ENCODE data around the gene DHRS9.

GRCh38 chr2:169087757-169088379 lies 18.5 kb downstream of the DHRS9 start:
- TF ChIP-seq, protein P1, sequence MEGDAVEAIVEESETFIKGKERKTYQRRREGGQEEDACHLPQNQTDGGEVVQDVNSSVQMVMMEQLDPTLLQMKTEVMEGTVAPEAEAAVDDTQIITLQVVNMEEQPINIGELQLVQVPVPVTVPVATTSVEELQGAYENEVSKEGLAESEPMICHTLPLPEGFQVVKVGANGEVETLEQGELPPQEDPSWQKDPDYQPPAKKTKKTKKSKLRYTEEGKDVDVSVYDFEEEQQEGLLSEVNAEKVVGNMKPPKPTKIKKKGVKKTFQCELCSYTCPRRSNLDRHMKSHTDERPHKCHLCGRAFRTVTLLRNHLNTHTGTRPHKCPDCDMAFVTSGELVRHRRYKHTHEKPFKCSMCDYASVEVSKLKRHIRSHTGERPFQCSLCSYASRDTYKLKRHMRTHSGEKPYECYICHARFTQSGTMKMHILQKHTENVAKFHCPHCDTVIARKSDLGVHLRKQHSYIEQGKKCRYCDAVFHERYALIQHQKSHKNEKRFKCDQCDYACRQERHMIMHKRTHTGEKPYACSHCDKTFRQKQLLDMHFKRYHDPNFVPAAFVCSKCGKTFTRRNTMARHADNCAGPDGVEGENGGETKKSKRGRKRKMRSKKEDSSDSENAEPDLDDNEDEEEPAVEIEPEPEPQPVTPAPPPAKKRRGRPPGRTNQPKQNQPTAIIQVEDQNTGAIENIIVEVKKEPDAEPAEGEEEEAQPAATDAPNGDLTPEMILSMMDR (conservative IDR thresholded peaks at IDR 0.05 in 1 of 2, IDR thresholded peaks at IDR 0.05 in 1 of 2; ENCODE audit: extremely low read depth in 1 of 2, insufficient read depth in 1 of 2, low read depth in 1 of 2, low read length in 2 of 2): peak in 1 of 2 donors; percentile 24
- TF ChIP-seq EZH2 (IDR thresholded peaks at IDR 0.05; ENCODE audit: borderline replicate concordance, low read length): no peak
